Measurements from ENCODE around the gene BRD9.

BRD9 gene

GRCh38 chr5:876398-877365 lies 15.9 kb downstream of the BRD9 start:
- DNase-seq = no peak

DNA sequence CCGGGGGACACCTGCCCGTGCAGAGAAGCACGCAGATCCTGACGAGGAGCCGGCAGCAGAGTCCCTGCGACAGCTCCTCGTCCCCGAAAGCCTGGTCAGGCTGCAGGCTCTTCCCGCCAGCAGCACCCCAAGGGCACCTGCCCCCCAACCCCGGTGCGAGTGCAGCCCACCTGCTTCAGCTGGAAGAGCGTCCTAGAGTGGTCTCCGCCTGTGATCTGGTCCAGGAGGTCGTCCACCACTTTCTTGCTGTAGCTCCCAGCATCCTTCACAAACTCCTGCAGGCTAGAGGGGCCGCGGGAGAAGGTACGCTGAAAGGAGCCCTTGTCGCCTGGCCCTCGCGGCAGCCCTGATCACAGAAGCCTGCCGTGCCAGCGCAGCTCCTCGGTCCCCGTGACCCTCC lies 16.7 kb downstream of the BRD9 start:
- DNase-seq = no peak

DNA sequence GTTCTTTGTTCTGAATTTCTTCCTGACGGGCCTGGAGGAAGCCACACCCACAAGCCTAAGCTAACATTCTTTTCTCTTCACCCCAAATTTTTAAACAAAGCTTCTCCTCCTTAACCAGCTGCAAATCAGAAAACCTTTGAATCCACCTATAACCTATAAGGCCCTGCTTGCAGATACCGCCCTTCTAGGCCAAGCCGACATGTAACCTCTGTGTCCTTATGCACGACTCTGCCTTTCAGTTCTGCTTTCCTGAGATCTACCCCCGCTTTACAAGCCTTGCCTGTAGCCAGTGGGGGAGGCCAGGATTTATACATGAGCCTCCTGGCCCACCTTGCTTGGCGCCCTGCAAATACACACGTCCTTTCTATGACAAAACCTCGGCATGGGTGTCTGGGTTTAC lies 19.3 kb downstream of the BRD9 start:
- no peak for DNase-seq

DNA sequence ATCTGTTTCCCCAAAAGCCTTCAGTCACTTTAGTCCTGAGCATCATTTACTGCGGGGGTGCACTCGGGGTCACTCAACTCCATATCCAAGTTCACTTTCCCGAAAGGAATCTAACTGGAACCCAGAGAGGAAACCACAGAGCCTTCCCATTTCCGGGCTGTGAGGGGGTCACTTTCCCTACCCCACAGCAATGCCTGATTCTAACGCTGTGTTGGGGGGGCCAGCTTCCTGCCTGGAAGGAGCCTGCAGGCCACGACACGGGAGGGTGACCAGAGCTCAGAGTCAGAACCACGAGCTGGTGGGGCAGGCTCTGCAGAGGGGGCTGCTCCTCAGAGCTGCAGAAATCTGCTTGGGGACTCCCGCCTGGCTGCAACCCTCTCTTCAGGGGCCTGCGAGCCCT lies 20.3 kb downstream of the BRD9 start:
- no peak for DNase-seq

DNA sequence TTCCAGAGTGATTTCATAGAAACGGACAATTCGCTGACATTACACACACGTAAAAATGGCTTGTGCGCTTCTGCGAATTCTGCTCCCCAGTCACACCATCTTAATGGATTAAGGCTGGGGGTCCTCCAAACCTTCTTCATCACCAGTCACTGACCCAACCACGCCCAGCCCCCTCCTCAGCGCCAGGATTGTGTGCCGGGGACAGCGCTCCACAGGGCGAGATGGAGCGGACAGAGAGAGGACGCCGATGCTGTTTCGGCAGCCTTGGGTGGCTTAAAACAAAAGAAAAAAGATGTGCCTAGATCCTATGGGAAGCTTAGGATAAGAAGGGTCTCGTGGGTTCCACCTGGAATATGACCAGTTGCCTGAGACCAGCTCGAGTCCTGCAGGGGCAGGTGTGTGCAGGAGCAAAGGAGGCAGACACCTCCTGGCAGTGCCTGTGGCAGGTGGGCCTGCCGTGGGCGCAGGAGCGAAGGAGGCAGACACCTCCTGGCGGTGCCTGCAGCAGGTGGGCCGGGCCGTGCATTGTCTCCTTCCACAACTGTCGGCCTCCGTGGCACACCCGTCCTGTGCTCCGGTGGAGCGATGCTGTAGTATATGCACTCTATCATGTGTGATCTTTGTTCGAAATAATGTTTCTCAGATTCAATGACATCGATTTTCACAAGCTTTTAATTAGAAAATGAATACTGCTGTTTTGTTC lies 20.9 kb downstream of the BRD9 start:
- DNase-seq = no peak

GRCh38 chr5:870956-871355 lies 21.6 kb downstream of the BRD9 start:
- DNase-seq = no peak

GRCh38 chr5:868428-869135 lies 24.0 kb downstream of the BRD9 start:
- DNase-seq = no peak

GRCh38 chr5:867300-867870 lies 25.2 kb downstream of the BRD9 start:
- no peak for DNase-seq

GRCh38 chr5:865771-866170 lies 26.8 kb downstream of the BRD9 start:
- no peak for DNase-seq

GRCh38 chr5:865168-865521 lies 27.5 kb downstream of the BRD9 start:
- no peak for DNase-seq

GRCh38 chr5:864492-865167 lies 28.0 kb downstream of the BRD9 start:
- DNase-seq = no peak

DNA sequence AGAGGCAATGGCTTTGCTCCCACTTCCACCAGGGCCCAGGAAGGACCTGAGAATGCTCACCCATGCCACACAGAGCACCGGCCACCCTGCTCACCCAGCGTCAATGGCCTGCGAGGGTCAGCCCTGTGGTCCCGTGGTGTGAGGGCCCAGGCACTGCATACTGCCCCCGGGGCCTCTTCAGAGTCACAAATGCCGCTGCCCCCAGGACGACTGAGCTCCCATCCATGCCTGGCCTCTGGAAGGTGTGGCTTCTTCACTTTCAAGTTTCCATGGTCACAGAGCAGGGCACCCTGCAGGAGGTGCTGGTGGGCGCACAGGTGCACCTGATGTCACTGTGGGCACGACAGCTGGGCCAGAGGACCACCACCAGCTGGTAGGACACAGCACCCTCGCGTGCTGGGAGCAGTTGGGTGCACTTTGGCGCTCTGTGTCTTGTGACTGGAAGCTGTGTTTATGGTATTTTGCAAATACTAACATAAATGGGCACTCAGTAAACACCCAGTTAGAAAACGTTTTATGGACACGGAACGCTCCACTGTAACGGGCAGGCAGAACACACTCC lies 29.3 kb downstream of the BRD9 start:
- no peak for DNase-seq

DNA sequence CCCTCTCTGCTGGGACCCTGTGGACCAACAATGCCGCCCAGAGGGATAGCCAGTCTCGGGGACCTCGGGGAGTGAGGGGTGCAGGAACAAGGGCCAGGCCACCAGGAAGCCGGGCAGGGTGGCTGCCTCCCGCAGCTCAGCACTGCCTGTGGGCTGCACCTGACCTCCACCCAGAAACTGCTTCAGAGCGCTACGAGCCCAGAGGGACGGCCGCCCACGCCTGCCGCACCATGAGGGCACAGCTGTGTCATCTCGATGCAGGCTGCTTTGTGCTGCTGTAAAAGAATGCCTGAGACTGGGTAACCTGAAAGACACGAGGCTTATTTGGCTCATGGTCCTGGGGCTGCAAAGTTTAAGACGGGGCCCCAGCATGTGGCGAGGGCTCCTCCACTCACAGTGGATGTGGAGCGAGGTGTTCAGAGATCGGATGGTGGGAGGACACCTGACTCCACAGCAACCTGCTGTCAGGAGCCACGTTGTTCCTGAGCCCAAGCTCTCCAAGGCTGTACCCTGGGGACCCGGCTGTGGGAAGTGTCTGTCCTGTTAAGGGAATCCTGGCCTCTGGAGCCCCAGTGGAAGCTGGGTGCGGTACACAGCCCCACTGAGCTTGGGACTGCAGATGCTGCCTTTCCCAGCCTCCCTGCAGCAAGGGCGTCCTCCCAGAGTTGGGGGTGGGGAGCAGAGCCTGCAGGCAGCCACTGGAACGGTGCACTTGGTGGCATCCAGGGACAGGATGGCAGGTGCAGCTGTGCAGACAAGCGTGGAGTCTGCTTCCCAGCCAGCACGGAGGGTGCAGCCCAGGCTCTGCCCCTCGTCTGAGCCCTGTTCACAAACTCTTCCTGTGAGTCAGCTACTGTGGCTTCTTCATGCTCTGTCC lies 30.0 kb downstream of the BRD9 start:
- DNase-seq = no peak

- no peak for DNase-seq
Measured at GRCh38 chr5:861442-862366, 30.9 kb downstream of the BRD9 start.

DNA sequence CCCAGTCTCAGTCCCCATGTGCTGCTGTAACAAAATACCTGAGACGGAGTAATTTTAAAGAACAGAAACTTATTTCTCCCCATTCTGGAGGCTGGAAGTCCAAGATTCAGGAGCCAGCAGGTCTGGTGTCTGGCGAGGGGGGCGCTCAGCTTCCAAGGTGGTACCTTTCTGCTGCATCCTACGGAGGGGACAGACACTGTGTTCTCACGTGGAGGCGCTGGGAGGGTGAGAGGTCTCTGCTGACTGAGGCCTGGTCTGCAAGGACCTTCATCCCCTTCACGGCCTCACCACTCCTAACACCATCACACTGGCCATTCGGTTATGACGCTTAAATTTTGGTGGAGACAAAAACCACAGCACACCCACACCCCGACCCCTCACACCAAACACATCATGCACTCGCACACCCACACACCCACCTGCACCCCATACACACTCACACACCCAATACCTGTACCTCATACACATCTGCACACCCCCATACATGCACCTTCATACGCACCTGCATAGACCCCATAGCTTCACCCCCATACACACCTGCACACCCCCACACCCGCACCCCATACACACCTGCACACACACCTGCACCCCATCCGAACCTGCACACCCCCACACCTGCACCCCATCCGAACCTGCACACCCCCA lies 32.0 kb downstream of the BRD9 start:
- DNase-seq = no peak

DNA sequence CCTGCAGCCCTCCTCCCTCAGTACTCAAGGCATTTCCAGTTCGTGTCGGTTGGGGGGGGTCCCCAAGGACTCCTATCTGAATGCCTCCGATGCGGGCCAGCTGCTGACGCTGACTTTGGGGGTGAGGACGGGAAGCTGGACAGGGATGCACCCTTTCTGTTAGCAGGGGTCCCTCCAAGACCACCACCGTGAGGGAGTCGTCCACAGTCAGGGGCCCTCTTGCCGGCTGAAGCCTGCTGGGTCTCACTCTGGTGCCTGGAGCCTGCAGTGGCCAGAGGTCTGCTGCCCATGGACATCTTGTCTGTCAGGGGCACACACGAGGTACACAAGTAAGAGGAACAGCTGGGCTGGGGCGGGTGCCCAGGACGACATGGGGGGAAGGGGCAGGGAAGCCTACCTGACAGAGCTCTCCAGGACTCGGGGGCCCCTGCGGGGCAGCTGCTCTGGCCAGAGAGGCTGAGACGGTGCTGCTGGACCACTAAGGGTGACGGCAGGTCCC lies 32.8 kb downstream of the BRD9 start:
- DNase-seq = no peak

- no peak for DNase-seq
Measured at GRCh38 chr5:859391-859790, 33.2 kb downstream of the BRD9 start.

DNA sequence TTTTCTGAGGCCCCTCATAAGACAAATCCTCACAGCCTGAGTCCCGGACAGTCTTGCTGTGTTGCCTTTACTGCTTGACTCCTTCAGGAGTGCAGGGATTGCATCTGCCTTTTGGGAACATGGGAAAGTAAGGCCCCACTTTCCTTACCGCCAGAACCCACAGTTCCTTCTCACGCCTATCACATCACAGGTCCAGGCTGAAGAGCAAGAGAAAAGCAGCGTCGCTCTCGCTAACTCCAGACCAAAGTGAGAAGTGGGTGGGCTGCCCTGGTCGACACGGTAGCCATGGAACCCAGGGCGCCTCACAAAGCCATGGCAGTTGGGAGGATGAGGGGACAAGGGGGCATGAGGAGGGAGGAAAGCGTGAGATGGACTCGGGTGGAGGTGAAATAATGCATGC lies 33.9 kb downstream of the BRD9 start:
- no peak for DNase-seq

Measured in stimulated activated CD4-positive, alpha-beta T cell treated with anti-CD3 and anti-CD28 coated beads, Interleukin-2, amount 100 ng/mL, for 24 hours (primary cell).